ENCODE data around the gene NCMAP. TPM values are rescaled to one million over a fixed set of nuclear protein-coding genes. Genes with fewer than 3 reads are reported as not detected.
A peak's percentile ranks its signal among the peaks of the same experiment; 100 is the strongest.

NCMAP gene, protein sequence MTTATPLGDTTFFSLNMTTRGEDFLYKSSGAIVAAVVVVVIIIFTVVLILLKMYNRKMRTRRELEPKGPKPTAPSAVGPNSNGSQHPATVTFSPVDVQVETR
- total RNA-seq: 1.3 and 1.7 TPM in 2 replicates
- long read RNA-seq, partial matches to known transcripts: 0 of 1 reads
- long read RNA-seq, other reads (novel, unspliced or antisense): 1 of 1 reads

- Mint-ChIP-seq H3K36me3 (ENCODE audit: insufficient read depth) (no peaks in the 10 kb centered on the region), H3K27me3 (peaks cover 28% of the 10 kb centered on the region), H3K27ac (peak within 1 kb of the TSS; percentile 69), H3K9me3 (ENCODE audit: low read depth) (no peaks in the 10 kb centered on the region), H3K4me3 (ENCODE audit: low read depth) (peak within 1 kb of the TSS; percentile 72), H3K4me1 (ENCODE audit: low read depth) (peaks cover 11% of the 10 kb centered on the region)
- no peak for TF ChIP-seq CTCF (IDR thresholded peaks at IDR 0.05; ENCODE audit: unreplicated experiment)
- DNase-seq (ENCODE audit: low spot score, unreplicated experiment): peak; percentile 42
Observed at GRCh38 chr1:24555591-24556413, at the start of gene NCMAP. NCMAP (plus strand) TSS chr1:24556087; CDS start chr1:24595431, 39,344 bp downstream.

- H3K27ac Mint-ChIP-seq: peak overlapping the region; percentile 3
- peaks cover 5% of the 10 kb centered on the region for H3K9me3 Mint-ChIP-seq (ENCODE audit: low read depth)
- DNase-seq (ENCODE audit: low spot score, unreplicated experiment): no peak
- no peaks in the 10 kb centered on the region for H3K27me3 Mint-ChIP-seq
- no peak for TF ChIP-seq CTCF (IDR thresholded peaks at IDR 0.05; ENCODE audit: unreplicated experiment)
- H3K4me3 Mint-ChIP-seq (ENCODE audit: low read depth): no peak overlapping the region
- peaks cover 11% of the 10 kb centered on the region for H3K36me3 Mint-ChIP-seq (ENCODE audit: insufficient read depth)
- H3K4me1 Mint-ChIP-seq (ENCODE audit: low read depth): peaks cover 45% of the 10 kb centered on the region
Observed at GRCh38 chr1:24506691-24507381, 49.1 kb upstream of the NCMAP start.

DNA sequence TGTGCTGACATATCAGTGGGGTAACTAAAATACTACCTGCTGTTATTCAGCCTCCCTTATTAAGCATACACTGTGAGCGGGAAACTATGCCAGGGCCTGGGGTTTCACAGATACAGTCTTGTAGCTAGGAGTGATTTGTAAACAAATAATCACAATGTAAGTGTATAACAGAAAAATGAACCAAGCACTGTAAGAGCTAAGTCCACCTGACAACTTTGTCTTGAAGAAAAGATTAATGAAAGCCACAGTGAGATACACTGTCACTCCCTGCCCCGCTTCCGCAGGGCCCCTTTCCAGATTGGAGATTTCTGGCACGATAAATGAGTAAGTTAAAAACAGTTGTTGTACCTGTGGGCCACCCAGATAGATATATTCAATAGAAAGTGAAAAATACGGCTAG, 48.5 kb upstream of the NCMAP start:
- Mint-ChIP-seq H3K27ac (peak overlapping the region; percentile 3), H3K4me1 (ENCODE audit: low read depth) (peaks cover 43% of the 10 kb centered on the region), H3K9me3 (ENCODE audit: low read depth) (peaks cover 5% of the 10 kb centered on the region), H3K27me3 (no peaks in the 10 kb centered on the region), H3K36me3 (ENCODE audit: insufficient read depth) (peaks cover 11% of the 10 kb centered on the region), H3K4me3 (ENCODE audit: low read depth) (no peak overlapping the region)
- TF ChIP-seq CTCF (IDR thresholded peaks at IDR 0.05; ENCODE audit: unreplicated experiment): no peak
- DNase-seq (ENCODE audit: low spot score, unreplicated experiment): no peak

DNA sequence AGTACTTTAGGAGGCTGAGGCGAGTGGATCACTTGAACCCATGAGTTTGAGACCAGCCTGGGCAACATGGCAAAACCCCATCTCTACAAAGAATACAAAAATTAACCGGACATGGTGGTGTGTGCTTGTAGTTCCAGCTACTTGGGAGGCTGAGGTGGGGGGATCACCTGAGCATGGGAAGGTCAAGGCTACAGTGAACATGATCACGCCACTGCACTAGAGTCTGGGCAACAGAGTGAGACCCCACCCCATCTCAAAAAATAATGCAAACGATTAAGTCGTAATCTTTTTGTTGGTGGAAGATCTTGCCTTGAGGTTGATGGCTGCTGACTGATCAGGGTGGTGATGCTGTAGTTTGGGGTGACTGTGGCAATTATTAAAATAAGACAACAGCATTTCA, 47.0 kb upstream of the NCMAP start:
- Mint-ChIP-seq H3K27ac (no peak overlapping the region), H3K36me3 (ENCODE audit: insufficient read depth) (peaks cover 11% of the 10 kb centered on the region), H3K4me3 (ENCODE audit: low read depth) (no peak overlapping the region), H3K9me3 (ENCODE audit: low read depth) (peaks cover 5% of the 10 kb centered on the region), H3K4me1 (ENCODE audit: low read depth) (peaks cover 37% of the 10 kb centered on the region), H3K27me3 (no peaks in the 10 kb centered on the region)
- DNase-seq (ENCODE audit: low spot score, unreplicated experiment): no peak
- TF ChIP-seq CTCF (IDR thresholded peaks at IDR 0.05; ENCODE audit: unreplicated experiment): no peak

- Mint-ChIP-seq H3K4me3 (ENCODE audit: low read depth) (no peak overlapping the region), H3K27ac (no peak overlapping the region), H3K27me3 (no peaks in the 10 kb centered on the region), H3K4me1 (ENCODE audit: low read depth) (peaks cover 2% of the 10 kb centered on the region), H3K36me3 (ENCODE audit: insufficient read depth) (peaks cover 9% of the 10 kb centered on the region), H3K9me3 (ENCODE audit: low read depth) (peaks cover 5% of the 10 kb centered on the region)
- DNase-seq (ENCODE audit: low spot score, unreplicated experiment): no peak
- TF ChIP-seq CTCF (IDR thresholded peaks at IDR 0.05; ENCODE audit: unreplicated experiment): no peak
Observed at GRCh38 chr1:24513706-24514105, 42.2 kb upstream of the NCMAP start.

All from progenitor cell of endocrine pancreas (in vitro differentiated cells).